ENCODE data around the gene QSOX2.

The QSOX2 gene

GRCh38 chr9:136222166-136222905 lies 23.3 kb downstream of the QSOX2 start:
- H3K9me3 ChIP-seq (ENCODE audit: control insufficient read depth, insufficient read depth, low read length), result no peaks in the 10 kb centered on the region
- H3K9ac ChIP-seq (ENCODE audit: low read depth, low read length), result no peak overlapping the region
- H3K36me3 ChIP-seq (ENCODE audit: control insufficient read depth, insufficient read depth, low read length), result peaks cover 42% of the 10 kb centered on the region
- H3K4me1 ChIP-seq (ENCODE audit: control insufficient read depth, insufficient read depth, low read length), result no peaks in the 10 kb centered on the region
- H3K27me3 ChIP-seq (ENCODE audit: control insufficient read depth, insufficient read depth, low read length), result no peaks in the 10 kb centered on the region
- H3K4me3 ChIP-seq (ENCODE audit: low read depth, low read length), result no peak overlapping the region
- H3K27ac ChIP-seq (ENCODE audit: low read depth, low read length), result no peak overlapping the region

- no peaks in the 10 kb centered on the region for H3K27me3 ChIP-seq (ENCODE audit: control insufficient read depth, insufficient read depth, low read length)
- no peaks in the 10 kb centered on the region for H3K9me3 ChIP-seq (ENCODE audit: control insufficient read depth, insufficient read depth, low read length)
- H3K36me3 ChIP-seq (ENCODE audit: control insufficient read depth, insufficient read depth, low read length), result peaks cover 52% of the 10 kb centered on the region
- H3K27ac ChIP-seq (ENCODE audit: low read depth, low read length), result no peak overlapping the region
- no peak overlapping the region for H3K4me3 ChIP-seq (ENCODE audit: low read depth, low read length)
- no peak overlapping the region for H3K9ac ChIP-seq (ENCODE audit: low read depth, low read length)
- no peaks in the 10 kb centered on the region for H3K4me1 ChIP-seq (ENCODE audit: control insufficient read depth, insufficient read depth, low read length)
Measured at GRCh38 chr9:136220017-136220729, 25.4 kb downstream of the QSOX2 start.

- no peak overlapping the region for H3K27ac ChIP-seq (ENCODE audit: low read depth, low read length)
- H3K27me3 ChIP-seq (ENCODE audit: control insufficient read depth, insufficient read depth, low read length), result no peaks in the 10 kb centered on the region
- no peaks in the 10 kb centered on the region; the same call in 1 of the 2 replicates for H3K9me3 ChIP-seq (ENCODE audit: control insufficient read depth, insufficient read depth, low read length)
- H3K4me3 ChIP-seq (ENCODE audit: low read depth, low read length), result no peak overlapping the region
- H3K36me3 ChIP-seq (ENCODE audit: control insufficient read depth, insufficient read depth, low read length), result peaks cover 54% of the 10 kb centered on the region
- no peaks in the 10 kb centered on the region for H3K4me1 ChIP-seq (ENCODE audit: control insufficient read depth, insufficient read depth, low read length)
- H3K9ac ChIP-seq (ENCODE audit: low read depth, low read length), result no peak overlapping the region
Measured at GRCh38 chr9:136219276-136219675, 26.3 kb downstream of the QSOX2 start.

GRCh38 chr9:136218673-136219072 lies 26.9 kb downstream of the QSOX2 start:
- Histone ChIP-seq H3K36me3 (ENCODE audit: control insufficient read depth, insufficient read depth, low read length) (peaks cover 54% of the 10 kb centered on the region), H3K27ac (ENCODE audit: low read depth, low read length) (no peak overlapping the region)

GRCh38 chr9:136218271-136218670 lies 27.3 kb downstream of the QSOX2 start:
- no peak overlapping the region for H3K4me3 ChIP-seq (ENCODE audit: low read depth, low read length)
- H3K36me3 ChIP-seq (ENCODE audit: control insufficient read depth, insufficient read depth, low read length), result peaks cover 54% of the 10 kb centered on the region
- no peak overlapping the region for H3K9ac ChIP-seq (ENCODE audit: low read depth, low read length)
- no peaks in the 10 kb centered on the region; the same call in 1 of the 2 replicates for H3K9me3 ChIP-seq (ENCODE audit: control insufficient read depth, insufficient read depth, low read length)
- no peaks in the 10 kb centered on the region for H3K27me3 ChIP-seq (ENCODE audit: control insufficient read depth, insufficient read depth, low read length)
- H3K27ac ChIP-seq (ENCODE audit: low read depth, low read length), result no peak overlapping the region
- no peaks in the 10 kb centered on the region for H3K4me1 ChIP-seq (ENCODE audit: control insufficient read depth, insufficient read depth, low read length)

More at GRCh38 chr9:136218673-136219072, 26.9 kb downstream of the QSOX2 start:
- Histone ChIP-seq H3K4me1 (ENCODE audit: control insufficient read depth, insufficient read depth, low read length) (no peaks in the 10 kb centered on the region), H3K9me3 (ENCODE audit: control insufficient read depth, insufficient read depth, low read length) (no peaks in the 10 kb centered on the region; the same call in 1 of the 2 replicates), H3K4me3 (ENCODE audit: low read depth, low read length) (no peak overlapping the region), H3K9ac (ENCODE audit: low read depth, low read length) (no peak overlapping the region), H3K27me3 (ENCODE audit: control insufficient read depth, insufficient read depth, low read length) (no peaks in the 10 kb centered on the region)

GRCh38 chr9:136216541-136217244 lies 28.9 kb downstream of the QSOX2 start:
- Histone ChIP-seq H3K9me3 (ENCODE audit: control insufficient read depth, insufficient read depth, low read length) (no peaks in the 10 kb centered on the region; the same call in 1 of the 2 replicates), H3K27ac (ENCODE audit: low read depth, low read length) (no peak overlapping the region), H3K36me3 (ENCODE audit: control insufficient read depth, insufficient read depth, low read length) (peaks cover 53% of the 10 kb centered on the region), H3K4me3 (ENCODE audit: low read depth, low read length) (no peak overlapping the region), H3K9ac (ENCODE audit: low read depth, low read length) (no peak overlapping the region), H3K27me3 (ENCODE audit: control insufficient read depth, insufficient read depth, low read length) (no peaks in the 10 kb centered on the region), H3K4me1 (ENCODE audit: control insufficient read depth, insufficient read depth, low read length) (no peaks in the 10 kb centered on the region)

- Histone ChIP-seq H3K27ac (ENCODE audit: low read depth, low read length) (no peak overlapping the region), H3K36me3 (ENCODE audit: control insufficient read depth, insufficient read depth, low read length) (peaks cover 50% of the 10 kb centered on the region), H3K4me3 (ENCODE audit: low read depth, low read length) (no peak overlapping the region), H3K27me3 (ENCODE audit: control insufficient read depth, insufficient read depth, low read length) (no peaks in the 10 kb centered on the region), H3K9ac (ENCODE audit: low read depth, low read length) (no peak overlapping the region), H3K9me3 (ENCODE audit: control insufficient read depth, insufficient read depth, low read length) (no peaks in the 10 kb centered on the region; the same call in 1 of the 2 replicates), H3K4me1 (ENCODE audit: control insufficient read depth, insufficient read depth, low read length) (no peaks in the 10 kb centered on the region)
Measured at GRCh38 chr9:136213733-136214132, 31.9 kb downstream of the QSOX2 start.

GRCh38 chr9:136212345-136212950 lies 33.2 kb downstream of the QSOX2 start:
- no peaks in the 10 kb centered on the region for H3K27me3 ChIP-seq (ENCODE audit: control insufficient read depth, insufficient read depth, low read length)
- H3K4me1 ChIP-seq (ENCODE audit: control insufficient read depth, insufficient read depth, low read length), result no peaks in the 10 kb centered on the region
- no peak overlapping the region for H3K4me3 ChIP-seq (ENCODE audit: low read depth, low read length)
- no peak overlapping the region for H3K9ac ChIP-seq (ENCODE audit: low read depth, low read length)
- H3K27ac ChIP-seq (ENCODE audit: low read depth, low read length), result no peak overlapping the region
- H3K36me3 ChIP-seq (ENCODE audit: control insufficient read depth, insufficient read depth, low read length), result peaks cover 55% of the 10 kb centered on the region
- no peaks in the 10 kb centered on the region; the same call in 1 of the 2 replicates for H3K9me3 ChIP-seq (ENCODE audit: control insufficient read depth, insufficient read depth, low read length)

GRCh38 chr9:136211441-136212344 lies 33.9 kb downstream of the QSOX2 start:
- Histone ChIP-seq H3K27me3 (ENCODE audit: control insufficient read depth, insufficient read depth, low read length) (no peaks in the 10 kb centered on the region; the same call in 1 of the 2 replicates), H3K4me3 (ENCODE audit: low read depth, low read length) (no peak overlapping the region), H3K9ac (ENCODE audit: low read depth, low read length) (no peak overlapping the region), H3K9me3 (ENCODE audit: control insufficient read depth, insufficient read depth, low read length) (no peaks in the 10 kb centered on the region; the same call in 1 of the 2 replicates), H3K4me1 (ENCODE audit: control insufficient read depth, insufficient read depth, low read length) (no peaks in the 10 kb centered on the region), H3K27ac (ENCODE audit: low read depth, low read length) (no peak overlapping the region), H3K36me3 (ENCODE audit: control insufficient read depth, insufficient read depth, low read length) (peaks cover 55% of the 10 kb centered on the region)

GRCh38 chr9:136211006-136211405 lies 34.6 kb downstream of the QSOX2 start:
- Histone ChIP-seq H3K4me1 (ENCODE audit: control insufficient read depth, insufficient read depth, low read length) (no peaks in the 10 kb centered on the region), H3K9me3 (ENCODE audit: control insufficient read depth, insufficient read depth, low read length) (no peaks in the 10 kb centered on the region; the same call in 1 of the 2 replicates), H3K27me3 (ENCODE audit: control insufficient read depth, insufficient read depth, low read length) (peaks cover under 1% of the 10 kb centered on the region; the same call in 1 of the 2 replicates), H3K27ac (ENCODE audit: low read depth, low read length) (no peak overlapping the region), H3K36me3 (ENCODE audit: control insufficient read depth, insufficient read depth, low read length) (peaks cover 50% of the 10 kb centered on the region), H3K9ac (ENCODE audit: low read depth, low read length) (no peak overlapping the region), H3K4me3 (ENCODE audit: low read depth, low read length) (no peak overlapping the region)
